HFF-Myc (cell line): Measurements from ENCODE around the gene REEP6.

ENCODE experiments used
- DNase-seq: peaks from one replicate; pipeline ENCODE4 v3.0.0-alpha.2; 2011; ENCODE audit warnings: low read depth; ENCODE audit errors: extremely low read depth
- H3K4me3 ChIP-seq: replicated peaks from 2 replicates; pipeline ENCODE4 v1.5.1; 2011; ENCODE audit warnings: low read depth, mild to moderate bottlenecking, control low read depth, low read length
- CTCF ChIP-seq: IDR thresholded peaks from 2 replicates; pipeline ENCODE4 v1.5.1; 2012; ENCODE audit warnings: mild to moderate bottlenecking, low read depth, low read length, control low read depth; ENCODE audit errors: missing control alignments

REEP6 gene

GRCh38 chr19:1453525-1454364 lies 37.2 kb upstream of the REEP6 start:
- TF ChIP-seq CTCF: no peak
- H3K4me3 ChIP-seq: no peak overlapping the region
- DNase-seq: no peak

- H3K4me3 ChIP-seq: no peak overlapping the region
- no peak for DNase-seq
- no peak for TF ChIP-seq CTCF
These were observed 36.0 kb upstream of the REEP6 start for GRCh38 chr19:1455002-1455335.

DNA sequence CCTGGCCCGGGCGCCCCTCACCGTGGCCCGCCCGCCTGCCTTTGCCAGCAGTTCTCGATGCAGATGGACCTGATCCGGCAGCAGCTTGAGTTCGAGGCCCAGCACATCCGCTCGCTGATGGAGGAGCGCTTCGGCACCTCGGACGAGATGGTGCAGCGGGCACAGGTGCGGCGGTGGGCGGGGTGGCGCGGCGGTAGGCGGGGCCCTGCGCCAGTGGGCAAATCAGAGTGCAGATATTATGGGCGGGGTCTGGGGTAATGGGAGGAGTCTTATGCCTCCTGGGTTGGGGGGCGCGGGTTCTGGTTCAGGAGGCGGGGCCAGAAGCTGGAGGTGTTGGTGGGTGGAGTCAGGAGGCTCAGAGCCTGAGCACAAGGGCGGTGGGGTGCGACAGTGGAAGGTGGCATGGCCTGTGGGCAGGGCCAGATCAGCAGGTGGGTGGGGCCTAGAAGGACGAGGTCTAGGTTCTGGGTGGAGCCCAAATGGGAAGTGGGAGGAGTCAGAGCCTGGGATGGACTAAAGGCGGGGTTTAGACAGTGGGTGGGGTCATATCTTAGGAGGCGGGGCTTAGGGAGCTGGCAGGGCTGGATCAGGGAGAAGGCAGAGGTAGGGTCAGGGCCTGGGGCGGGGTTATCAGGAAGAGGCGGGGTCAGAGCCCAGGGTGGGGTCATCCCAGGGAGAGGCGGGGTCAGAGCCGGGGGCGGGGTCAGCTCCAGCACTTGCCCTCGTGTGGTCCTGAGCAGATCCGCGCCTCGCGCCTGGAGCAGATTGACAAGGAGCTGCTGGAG lies 35.5 kb upstream of the REEP6 start:
- no peak for DNase-seq
- no peak overlapping the region for H3K4me3 ChIP-seq
- TF ChIP-seq CTCF: no peak

DNA sequence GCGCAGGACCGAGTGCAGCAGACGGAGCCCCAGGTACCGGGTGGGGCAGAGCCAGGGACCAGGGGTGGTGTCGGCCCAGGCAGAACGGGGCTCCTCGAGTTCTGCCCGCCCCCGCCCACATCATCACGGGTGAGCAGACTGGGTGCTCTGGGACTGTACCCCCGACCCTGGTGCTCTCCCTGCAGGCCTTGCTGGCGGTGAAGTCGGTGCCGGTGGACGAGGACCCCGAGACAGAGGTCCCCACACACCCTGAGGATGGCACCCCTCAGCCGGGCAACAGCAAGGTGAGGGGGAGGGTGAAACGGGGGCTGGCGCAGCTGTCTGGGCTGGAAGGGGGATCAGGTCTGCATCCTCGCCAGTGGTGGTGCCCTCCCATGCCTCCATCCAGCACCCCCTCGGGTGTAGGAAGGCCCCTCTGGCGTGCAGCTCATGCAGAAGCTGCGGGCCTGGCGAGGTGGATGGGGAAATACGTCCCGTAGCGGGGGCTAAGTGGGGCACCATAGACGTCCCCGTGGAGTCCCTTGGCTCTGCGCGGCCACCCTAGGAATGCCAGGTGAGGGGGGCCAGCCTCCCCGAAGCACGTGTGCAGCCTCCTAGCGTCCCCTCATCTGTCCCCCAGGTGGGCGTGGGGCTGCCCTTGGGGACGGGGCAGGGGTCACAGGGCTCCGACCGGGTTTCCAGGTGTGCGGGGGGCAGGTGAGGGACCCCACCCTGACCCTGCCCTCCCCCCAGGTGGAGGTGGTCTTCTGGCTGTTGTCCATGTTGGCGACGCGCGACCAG lies 34.7 kb upstream of the REEP6 start:
- no peak for DNase-seq
- no peak overlapping the region for H3K4me3 ChIP-seq
- TF ChIP-seq CTCF: no peak

- no peak for DNase-seq
- TF ChIP-seq CTCF: no peak
- H3K4me3 ChIP-seq: no peak overlapping the region
These were observed 33.8 kb upstream of the REEP6 start for GRCh38 chr19:1457031-1457739.

GRCh38 chr19:1457892-1458291 lies 33.1 kb upstream of the REEP6 start:
- no peak overlapping the region for H3K4me3 ChIP-seq
- no peak for DNase-seq
- no peak for TF ChIP-seq CTCF
